OCI-LY7 (cell line): ENCODE results near the gene HOOK2. TPM values are rescaled to one million over a fixed set of nuclear protein-coding genes. Genes with fewer than 3 reads are reported as not detected.

Source experiments
- BruUV-seq: library from RNA; stranded (reverse); fragments of 400-500 nt; replicated peaks from 2 replicates; lab custom pipeline; 2021; lab: Mats Ljungman, UMichigan
- CTCF ChIA-PET: fragments of 300-600 bp; sonication (Branson Sonifier 250); formaldehyde crosslinking; loops from one replicate; lab custom pipeline; 2022; ENCODE audit warnings: antibody characterized with exemption; ENCODE audit not compliant: unreplicated experiment; lab: Charles Lee
- POLR2A ChIA-PET: fragments of 300-600 bp; sonication (Branson Sonifier 250); formaldehyde crosslinking; loops from one replicate; lab custom pipeline; 2022; ENCODE audit warnings: antibody characterized with exemption; lab: Charles Lee
- DNase-seq: peaks from one replicate; pipeline ENCODE4 v3.0.0-alpha.2; 2015; ENCODE audit warnings: low spot score
- H2AFZ ChIP-seq: fragments of 200-600 bp; sonication (generic), shearing (Covaris generic); 2 replicates; pipeline ENCODE4 v1.6.1; 2014; ENCODE audit warnings: mild to moderate bottlenecking, antibody characterized with exemption, low read length, moderate library complexity
- H3K27ac ChIP-seq: fragments of 200-600 bp; sonication (generic); 2 replicates; pipeline ENCODE4 v1.5.1; 2014; ENCODE audit warnings: mixed run types, low read depth, mild to moderate bottlenecking, moderate library complexity, low read length, inconsistent platforms; ENCODE audit not compliant: poor library complexity, severe bottlenecking
- H3K36me3 ChIP-seq: fragments of 200-600 bp; sonication (generic); 2 replicates; pipeline ENCODE4 v1.6.1; 2014; ENCODE audit warnings: mild to moderate bottlenecking, antibody characterized with exemption, low read length, moderate library complexity, mixed read lengths; ENCODE audit not compliant: insufficient read depth
- H3K4me1 ChIP-seq: fragments of 200-600 bp; sonication (generic); 2 replicates; pipeline ENCODE4 v1.5.1; 2014; ENCODE audit warnings: mild to moderate bottlenecking, low read length; ENCODE audit not compliant: insufficient read depth, poor library complexity, severe bottlenecking
- H3K4me2 ChIP-seq: fragments of 200-600 bp; sonication (generic); 2 replicates; pipeline ENCODE4 v1.6.1; 2014; ENCODE audit warnings: mild to moderate bottlenecking, low read length
- H3K4me3 ChIP-seq: fragments of 200-600 bp; sonication (generic); 2 replicates; pipeline ENCODE4 v1.5.1; 2014; ENCODE audit warnings: mild to moderate bottlenecking, low read depth, low read length; ENCODE audit not compliant: poor library complexity, severe bottlenecking
- H3K79me2 ChIP-seq: fragments of 200-600 bp; sonication (generic); 2 replicates; pipeline ENCODE4 v1.6.1; 2016; ENCODE audit warnings: low read depth, mild to moderate bottlenecking, low read length, moderate library complexity, mixed read lengths; ENCODE audit not compliant: insufficient read depth
- H3K9me2 ChIP-seq: fragments of 200-600 bp; sonication (generic); 2 replicates; pipeline ENCODE4 v1.6.1; 2016; ENCODE audit warnings: mild to moderate bottlenecking, low read length, mixed read lengths; ENCODE audit not compliant: insufficient read depth
- H3K9me3 ChIP-seq: fragments of 200-600 bp; sonication (generic); 2 replicates; pipeline ENCODE4 v1.6.1; 2014; ENCODE audit warnings: mild to moderate bottlenecking, mixed run types, low read length, mixed read lengths
- H4K20me1 ChIP-seq: fragments of 200-600 bp; sonication (generic); 2 replicates; pipeline ENCODE4 v1.6.1; 2014; ENCODE audit warnings: mild to moderate bottlenecking, antibody characterized with exemption, low read length, moderate library complexity, mixed read lengths; ENCODE audit not compliant: insufficient read depth
- EZH2phosphoT487 ChIP-seq: fragments of 200-600 bp; sonication (generic); IDR thresholded peaks from 2 replicates; pipeline ENCODE4 v1.6.1; 2018; ENCODE audit warnings: low read depth, borderline replicate concordance, mild to moderate bottlenecking, mixed run types, antibody characterized with exemption, low read length, moderate library complexity, mixed read lengths
- intact Hi-C: fragments of 100-400 bp; cut with micrococcal nuclease; formaldehyde crosslinking; loops from one replicate; pipeline ENCODE4 v1.10.0; 2022; ENCODE audit not compliant: unreplicated experiment
- total RNA-seq, 2 experiments: library from RNA; depleted of rRNA in 1 of 2; stranded (reverse); fragments of >200 nt in 1 of 2; shearing (Covaris generic) in 1 of 2; gene quantifications; 2 replicates each; pipeline ENCODE4 v1.2.3, GENCODE V29; 2014 to 2022
- TF ChIP-seq, protein P1 (sequence below): fragments of 200-600 bp; sonication (generic); conservative IDR thresholded peaks from 2 replicates; pipeline ENCODE4 v1.5.1; 2014; ENCODE audit warnings: mild to moderate bottlenecking, antibody characterized with exemption, low read length, moderate library complexity, mixed read lengths

The HOOK2 gene
- total RNA-seq, 2 experiments from 2014 or later = 9.1 to 28.8 TPM

DNA sequence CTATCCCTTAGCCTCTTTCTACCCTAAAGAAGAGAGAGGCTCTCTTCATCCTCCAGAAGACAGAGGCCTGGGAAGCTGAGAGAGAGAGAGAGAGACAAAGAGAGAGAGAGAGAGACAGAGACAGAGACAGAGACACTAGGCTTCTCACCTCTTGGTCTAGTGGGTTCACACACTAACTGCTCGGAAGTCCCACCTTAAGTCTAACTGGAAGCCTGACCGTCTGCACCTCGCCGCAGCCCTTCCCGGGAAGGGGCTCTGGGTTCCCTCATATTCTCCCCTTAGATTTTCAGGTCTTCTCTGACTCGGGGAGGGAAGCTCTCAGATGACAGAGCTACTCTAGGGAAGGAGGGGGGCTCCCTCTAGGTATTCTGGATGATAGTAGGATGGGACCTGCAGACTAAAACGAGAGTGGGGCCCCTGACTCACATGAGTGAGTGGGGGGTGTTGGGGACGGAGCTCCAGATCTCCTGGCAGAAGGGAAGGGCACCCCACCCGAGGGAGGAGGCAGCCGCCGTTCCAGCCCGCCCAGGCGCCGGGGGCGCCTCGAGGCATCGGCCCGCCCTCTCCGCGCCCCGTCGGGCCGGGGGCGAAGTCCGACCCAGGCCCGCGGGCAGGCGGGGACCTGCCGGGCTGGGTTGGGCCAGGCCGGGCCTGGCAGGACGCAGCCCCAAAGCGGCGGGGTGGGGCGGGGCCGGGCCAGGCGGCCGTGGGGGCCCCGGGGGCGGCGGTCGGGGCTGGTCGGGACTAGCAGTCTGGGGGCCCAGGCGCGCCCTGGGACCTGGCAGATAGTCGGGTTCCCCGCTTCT, 13.9 kb upstream of the HOOK2 start:
- Histone ChIP-seq H3K9me3 (no peaks in the 10 kb centered on the region), H3K4me1 (peaks cover 59% of the 10 kb centered on the region), H3K36me3 (no peaks in the 10 kb centered on the region), H2AFZ (0 out of 2 replicates have a peak overlapping the region, but pooled peaks have one; percentile 35), H3K27ac (no peak overlapping the region), H3K79me2 (peaks cover 8% of the 10 kb centered on the region), H3K4me3 (peak overlapping the region; percentile 84), H3K4me2 (peak overlapping the region; percentile 95), H4K20me1 (no peaks in the 10 kb centered on the region), H3K9me2 (no peaks in the 10 kb centered on the region)
- no TSS peak for BruUV-seq
- DNase-seq = no peak
- ChIA-PET POLR2A (interaction anchor here (0.6 kb wide), 3 partner anchors 47 to 689 kb away, joined by 3 read pairs; no protein-coding TSS in a partner anchor), CTCF (interaction anchor here (0.6 kb wide), 1 partner anchor 10 kb away, joined by 3 read pairs; no protein-coding TSS in a partner anchor)
- TF ChIP-seq EZH2phosphoT487 = no peak
- TF ChIP-seq, protein P1, sequence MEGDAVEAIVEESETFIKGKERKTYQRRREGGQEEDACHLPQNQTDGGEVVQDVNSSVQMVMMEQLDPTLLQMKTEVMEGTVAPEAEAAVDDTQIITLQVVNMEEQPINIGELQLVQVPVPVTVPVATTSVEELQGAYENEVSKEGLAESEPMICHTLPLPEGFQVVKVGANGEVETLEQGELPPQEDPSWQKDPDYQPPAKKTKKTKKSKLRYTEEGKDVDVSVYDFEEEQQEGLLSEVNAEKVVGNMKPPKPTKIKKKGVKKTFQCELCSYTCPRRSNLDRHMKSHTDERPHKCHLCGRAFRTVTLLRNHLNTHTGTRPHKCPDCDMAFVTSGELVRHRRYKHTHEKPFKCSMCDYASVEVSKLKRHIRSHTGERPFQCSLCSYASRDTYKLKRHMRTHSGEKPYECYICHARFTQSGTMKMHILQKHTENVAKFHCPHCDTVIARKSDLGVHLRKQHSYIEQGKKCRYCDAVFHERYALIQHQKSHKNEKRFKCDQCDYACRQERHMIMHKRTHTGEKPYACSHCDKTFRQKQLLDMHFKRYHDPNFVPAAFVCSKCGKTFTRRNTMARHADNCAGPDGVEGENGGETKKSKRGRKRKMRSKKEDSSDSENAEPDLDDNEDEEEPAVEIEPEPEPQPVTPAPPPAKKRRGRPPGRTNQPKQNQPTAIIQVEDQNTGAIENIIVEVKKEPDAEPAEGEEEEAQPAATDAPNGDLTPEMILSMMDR = no peak
- intact Hi-C loops = no loop called here

DNA sequence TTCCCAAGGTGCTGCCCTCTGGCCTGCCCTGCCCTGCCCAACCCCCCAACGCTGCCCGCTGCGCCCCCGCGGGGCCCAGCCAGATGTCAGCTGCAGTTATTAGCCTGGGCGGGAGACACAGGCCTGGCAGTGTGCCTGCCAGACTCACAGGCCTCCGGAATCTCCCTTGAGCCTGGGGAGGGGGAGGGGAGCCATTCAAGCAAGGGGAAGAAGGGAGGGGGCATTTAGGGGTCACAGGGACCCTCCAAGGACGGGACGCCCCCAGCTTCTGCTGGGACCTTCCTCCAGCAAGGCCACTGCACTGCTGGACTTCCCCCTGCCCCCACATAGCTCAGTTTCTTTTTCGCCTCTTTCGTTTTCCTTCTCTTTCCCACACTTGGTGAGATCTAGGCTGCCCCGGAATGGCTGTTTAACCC, 13.3 kb upstream of the HOOK2 start:
- Histone ChIP-seq H4K20me1 (no peaks in the 10 kb centered on the region), H3K27ac (no peak overlapping the region), H3K9me2 (no peaks in the 10 kb centered on the region), H3K4me3 (peak overlapping the region; percentile 84), H3K36me3 (no peaks in the 10 kb centered on the region), H3K9me3 (no peaks in the 10 kb centered on the region), H3K79me2 (peaks cover 8% of the 10 kb centered on the region), H3K4me1 (peaks cover 60% of the 10 kb centered on the region), H3K4me2 (peak overlapping the region; percentile 95), H2AFZ (no peak overlapping the region)
- CTCF ChIA-PET = no interaction called here
- TF ChIP-seq, protein P1 = no peak
- no peak for TF ChIP-seq EZH2phosphoT487
- no TSS peak for BruUV-seq
- POLR2A ChIA-PET = interaction anchor here (0.6 kb wide), 2 partner anchors 47 to 54 kb away, joined by 3 read pairs; no protein-coding TSS in a partner anchor
- intact Hi-C loops = no loop called here
- no peak for DNase-seq
